GM23248 (cell line): Measurements from ENCODE around the gene DLG2. TPM values are rescaled to one million over a fixed set of nuclear protein-coding genes. Genes with fewer than 3 reads are reported as not detected.

Source experiments
- DNase-seq: peaks from one replicate; pipeline ENCODE4 v3.0.0-alpha.2; 2015
- H2AFZ ChIP-seq: fragments of 200-600 bp; sonication (generic); 2 replicates; pipeline ENCODE4 v1.6.1; 2016; ENCODE audit warnings: antibody characterized with exemption
- H3F3A ChIP-seq: fragments of 200-600 bp; sonication (generic); 2 replicates; pipeline ENCODE4 v1.6.1; 2016; ENCODE audit warnings: mild to moderate bottlenecking, antibody characterized with exemption, mixed run types; ENCODE audit not compliant: insufficient read depth
- H3K27ac ChIP-seq: fragments of 200-600 bp; sonication (generic); 2 replicates; pipeline ENCODE4 v1.5.1; 2016; ENCODE audit warnings: mild to moderate bottlenecking
- H3K27me3 ChIP-seq: fragments of 200-600 bp; sonication (generic); replicated peaks from 2 replicates; pipeline ENCODE4 v1.6.1; 2016; ENCODE audit warnings: mild to moderate bottlenecking; ENCODE audit not compliant: insufficient read depth
- H3K36me3 ChIP-seq: fragments of 200-600 bp; sonication (generic); 2 replicates; pipeline ENCODE4 v1.6.1; 2016; ENCODE audit warnings: low read depth, mild to moderate bottlenecking
- H3K4me1 ChIP-seq: fragments of 200-600 bp; sonication (generic); 2 replicates; pipeline ENCODE4 v1.6.1; 2016; ENCODE audit warnings: mild to moderate bottlenecking; ENCODE audit not compliant: insufficient read depth
- H3K4me2 ChIP-seq: fragments of 200-600 bp; sonication (generic); one replicate; pipeline ENCODE4 v1.6.1; 2016; ENCODE audit warnings: mild to moderate bottlenecking; ENCODE audit not compliant: unreplicated experiment
- H3K4me3 ChIP-seq: fragments of 200-600 bp; sonication (generic); 2 replicates; pipeline ENCODE4 v1.5.1; 2016; ENCODE audit warnings: mild to moderate bottlenecking
- H3K79me2 ChIP-seq: fragments of 200-600 bp; sonication (generic); 2 replicates; pipeline ENCODE4 v1.6.1; 2016; ENCODE audit warnings: mild to moderate bottlenecking; ENCODE audit not compliant: insufficient read depth
- H3K9ac ChIP-seq: fragments of 200-600 bp; sonication (generic); 2 replicates; pipeline ENCODE4 v1.6.1; 2016; ENCODE audit warnings: mild to moderate bottlenecking
- H3K9me2 ChIP-seq: fragments of 200-600 bp; sonication (generic); 2 replicates; pipeline ENCODE4 v1.6.1; 2016; ENCODE audit warnings: mixed run types, mild to moderate bottlenecking, moderate library complexity; ENCODE audit not compliant: insufficient read depth
- H3K9me3 ChIP-seq: fragments of 200-600 bp; sonication (generic); one replicate; pipeline ENCODE4 v1.6.1; 2017; ENCODE audit warnings: low read depth
- H4K20me1 ChIP-seq: fragments of 200-600 bp; sonication (generic); 2 replicates; pipeline ENCODE4 v1.6.0; 2016; ENCODE audit not compliant: insufficient read depth
- EZH2 ChIP-seq: fragments of 200-600 bp; sonication (generic); IDR thresholded peaks from 2 replicates; pipeline ENCODE4 v1.6.1; 2018; ENCODE audit warnings: antibody characterized with exemption, mild to moderate bottlenecking; ENCODE audit not compliant: insufficient read depth, poor library complexity, severe bottlenecking
- EZH2phosphoT487 ChIP-seq: fragments of 200-600 bp; sonication (generic); IDR thresholded peaks from 2 replicates; pipeline ENCODE4 v1.6.1; 2018; ENCODE audit warnings: antibody characterized with exemption, moderate library complexity, mild to moderate bottlenecking, low read depth; ENCODE audit not compliant: insufficient read depth
- WGBS, 2 experiments: methylation state at CpG; one replicate each; pipeline ENCODE4 v1.1.6; 2015 to 2017; ENCODE audit warnings: low lambda C conversion rate in 2 of 2, low coverage in 1 of 2; ENCODE audit errors: missing lambda C conversion rate in 2 of 2; 5-methylcytosine and 5-hydroxymethylcytosine counted together
- in situ Hi-C: fragments of 300-500 bp; cut with MboI; formaldehyde crosslinking; loops from 2 replicates; pipeline ENCODE4 v1.15.0; 2020
- polyA plus RNA-seq: library from polyadenylated mRNA; unstranded; fragments of >200 nt; fragmentation: Nextera tagmentation; extraction: Ambion mirVana; gene quantifications from 2 replicates; pipeline ENCODE4 v1.2.1, GENCODE V29; 2016
- total RNA-seq: library from RNA; depleted of rRNA; stranded (reverse); fragments of >200 nt; shearing (Covaris generic); gene quantifications from 2 replicates; pipeline ENCODE4 v1.2.3, GENCODE V29; 2014

The DLG2 gene
- total and polyA plus RNA-seq, 2 experiments from 2014 or later, result 1.1 to 1.7 TPM

DNA sequence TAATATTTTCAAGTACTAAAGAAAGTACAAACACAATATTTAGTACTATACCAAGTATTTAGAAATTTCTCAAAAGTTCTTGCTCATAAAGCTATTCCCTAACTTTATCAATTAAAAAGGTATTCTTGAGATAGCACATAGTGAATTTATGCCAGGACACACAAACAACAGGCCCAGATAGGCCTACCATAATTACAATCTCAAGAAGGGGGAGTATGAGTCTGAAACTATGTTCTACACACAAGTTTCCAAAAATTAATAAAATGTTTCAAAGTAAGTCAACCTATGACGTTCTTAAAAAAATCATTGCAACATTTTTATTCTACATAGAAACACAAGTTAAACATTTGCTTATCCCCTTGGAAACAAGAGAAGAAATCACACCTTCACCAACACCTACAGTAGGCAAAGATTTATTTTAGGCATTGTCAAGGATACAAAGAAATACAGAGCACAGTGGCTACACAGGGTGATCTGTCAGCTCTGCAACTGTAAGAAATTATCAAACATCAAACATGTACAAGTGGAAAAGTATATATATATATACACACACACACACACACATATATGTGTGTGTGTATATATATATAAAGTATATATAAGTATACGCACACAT, 1497.1 kb downstream of the DLG2 start:
- in situ Hi-C loops, result no loop called here
- TF ChIP-seq EZH2 (no peak), EZH2phosphoT487 (no peak)
- no peak overlapping the region for H3K4me3 ChIP-seq
- H3F3A ChIP-seq, result no peaks in the 10 kb centered on the region
- no peak overlapping the region for H2AFZ ChIP-seq
- H3K27me3 ChIP-seq, result no peaks in the 10 kb centered on the region
- H3K9ac ChIP-seq, result no peak overlapping the region
- H3K27ac ChIP-seq, result no peak overlapping the region
- no peaks in the 10 kb centered on the region for H3K9me2 ChIP-seq
- H4K20me1 ChIP-seq, result no peaks in the 10 kb centered on the region
- WGBS, 2 experiments, result 33 to 39% methylated on average over 2 of the region's 2 CpGs
- H3K4me1 ChIP-seq, result no peaks in the 10 kb centered on the region
- H3K4me2 ChIP-seq, result no peak overlapping the region
- no peaks in the 10 kb centered on the region for H3K79me2 ChIP-seq
- no peaks in the 10 kb centered on the region for H3K36me3 ChIP-seq
- H3K9me3 ChIP-seq, result no peaks in the 10 kb centered on the region
- DNase-seq, result no peak

DNA sequence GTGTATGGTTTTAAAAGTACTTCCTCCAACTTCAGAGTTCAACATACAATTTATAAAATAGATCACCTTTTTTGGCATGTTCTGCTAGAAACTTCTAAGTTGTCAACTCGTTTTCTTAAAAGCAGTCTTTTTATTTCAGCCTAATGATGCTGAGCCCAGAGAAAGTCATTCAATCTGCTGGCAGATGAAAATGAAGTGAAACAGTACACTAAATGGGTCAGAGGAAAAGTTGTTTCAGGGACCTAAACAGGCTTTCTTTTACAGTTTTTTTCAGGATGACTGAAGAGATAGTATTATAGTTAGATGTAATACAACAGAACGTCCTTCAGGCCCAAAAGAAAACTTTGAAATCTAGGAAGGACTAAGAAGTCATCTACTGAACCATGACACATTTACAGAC, 1498.3 kb downstream of the DLG2 start:
- Histone ChIP-seq H3K9ac (no peak overlapping the region), H3K9me2 (no peaks in the 10 kb centered on the region), H3K4me3 (no peak overlapping the region), H3F3A (no peaks in the 10 kb centered on the region), H3K36me3 (no peaks in the 10 kb centered on the region), H4K20me1 (no peaks in the 10 kb centered on the region), H3K4me1 (no peaks in the 10 kb centered on the region), H3K27me3 (no peaks in the 10 kb centered on the region), H3K4me2 (no peak overlapping the region), H2AFZ (no peak overlapping the region), H3K79me2 (no peaks in the 10 kb centered on the region), H3K27ac (no peak overlapping the region), H3K9me3 (no peaks in the 10 kb centered on the region)
- WGBS, 2 experiments, result 5 to 11% methylated on average over 2 of the region's 2 CpGs
- in situ Hi-C loops, result no loop called here
- no peak for DNase-seq
- TF ChIP-seq EZH2phosphoT487 (no peak), EZH2 (no peak)

DNA sequence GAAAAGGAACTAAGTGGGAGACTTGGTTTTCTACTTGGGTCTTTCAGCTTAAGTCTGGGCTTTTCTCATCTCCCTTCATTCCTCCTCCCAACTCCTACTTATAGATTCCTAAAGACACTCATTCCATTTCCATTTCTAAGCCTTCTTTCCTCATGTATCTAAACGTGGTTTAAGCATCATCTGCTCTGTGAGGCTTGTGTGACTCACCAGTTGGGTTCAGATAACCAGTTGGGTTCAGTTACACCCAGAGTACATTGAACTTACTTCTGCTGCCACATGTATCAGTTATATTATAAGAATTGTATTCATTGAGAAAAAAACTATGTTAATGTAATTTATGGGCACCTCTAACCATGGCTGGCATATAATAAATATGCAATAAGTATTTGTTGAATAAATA, 1509.8 kb downstream of the DLG2 start:
- WGBS, 2 experiments, result 0 to 4% methylated on average over 1 of the region's 1 CpG
- no peak overlapping the region for H3K27ac ChIP-seq
- H3K4me3 ChIP-seq, result no peak overlapping the region
- H3K79me2 ChIP-seq, result no peaks in the 10 kb centered on the region
- no peaks in the 10 kb centered on the region for H3F3A ChIP-seq
- H4K20me1 ChIP-seq, result no peaks in the 10 kb centered on the region
- peak; percentile 47 for DNase-seq
- no peaks in the 10 kb centered on the region; the same call in 1 of the 2 replicates for H3K36me3 ChIP-seq
- H3K9me3 ChIP-seq, result no peaks in the 10 kb centered on the region
- no peaks in the 10 kb centered on the region for H3K27me3 ChIP-seq
- H3K4me1 ChIP-seq, result no peaks in the 10 kb centered on the region
- no peak overlapping the region for H3K9ac ChIP-seq
- in situ Hi-C loops, result no loop called here
- no peak overlapping the region for H3K4me2 ChIP-seq
- no peak overlapping the region for H2AFZ ChIP-seq
- TF ChIP-seq EZH2phosphoT487 (no peak), EZH2 (no peak)
- no peaks in the 10 kb centered on the region for H3K9me2 ChIP-seq

DNA sequence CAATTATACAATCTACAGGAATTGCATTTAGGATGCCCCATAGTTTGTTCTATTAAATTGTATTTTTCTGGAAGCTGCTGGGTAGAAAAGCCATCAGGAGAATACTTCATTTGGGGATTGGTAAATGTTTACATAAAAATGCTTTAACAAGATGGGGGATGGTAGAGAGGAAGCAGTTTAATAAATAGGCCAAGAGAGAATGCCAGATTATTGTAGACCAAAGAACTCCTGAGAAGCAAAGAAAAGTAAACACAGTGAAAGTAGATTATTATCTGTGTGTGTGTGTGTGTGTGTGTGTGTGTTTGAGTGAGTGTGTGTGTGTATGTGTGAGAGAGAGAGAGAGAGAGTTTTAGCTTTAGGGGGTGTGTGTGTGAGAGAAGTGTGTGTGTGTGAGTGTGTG, 1520.6 kb downstream of the DLG2 start:
- H3K27ac ChIP-seq, result no peak overlapping the region
- no peak overlapping the region for H3K9ac ChIP-seq
- no peaks in the 10 kb centered on the region for H3F3A ChIP-seq
- in situ Hi-C loops, result no loop called here
- no peaks in the 10 kb centered on the region for H3K27me3 ChIP-seq
- H3K4me1 ChIP-seq, result no peaks in the 10 kb centered on the region
- H3K79me2 ChIP-seq, result no peaks in the 10 kb centered on the region
- H3K4me3 ChIP-seq, result no peak overlapping the region
- H3K36me3 ChIP-seq, result no peaks in the 10 kb centered on the region
- H2AFZ ChIP-seq, result no peak overlapping the region
- H4K20me1 ChIP-seq, result no peaks in the 10 kb centered on the region
- H3K9me3 ChIP-seq, result no peaks in the 10 kb centered on the region
- no peak overlapping the region for H3K4me2 ChIP-seq
- no peak for DNase-seq
- peaks cover 3% of the 10 kb centered on the region; the same call in 1 of the 2 replicates for H3K9me2 ChIP-seq
- TF ChIP-seq EZH2phosphoT487, result no peak
- no peak for TF ChIP-seq EZH2

DNA sequence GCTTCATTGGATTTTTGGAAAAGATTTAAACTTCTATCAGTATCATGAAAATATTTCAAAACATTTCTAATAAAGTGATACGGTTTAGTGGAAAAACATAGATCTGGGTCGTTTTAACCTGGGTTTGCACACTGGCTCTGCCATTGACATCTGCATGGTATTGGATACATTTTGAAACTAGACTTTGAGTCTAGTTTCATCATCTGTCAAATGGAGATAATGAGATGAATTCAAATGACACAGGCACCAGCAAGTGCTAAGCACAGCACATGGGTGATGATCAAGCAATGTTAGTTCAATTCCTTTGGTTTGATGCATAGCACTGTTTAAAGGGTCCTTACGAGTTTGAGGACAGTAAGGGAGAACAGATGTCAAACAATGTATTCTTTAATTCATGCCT, 1522.0 kb downstream of the DLG2 start:
- Histone ChIP-seq H4K20me1 (no peaks in the 10 kb centered on the region), H3K9me3 (no peaks in the 10 kb centered on the region), H3K9ac (no peak overlapping the region), H3F3A (no peaks in the 10 kb centered on the region), H3K27me3 (no peaks in the 10 kb centered on the region), H3K4me3 (no peak overlapping the region), H3K4me1 (no peaks in the 10 kb centered on the region), H3K36me3 (no peaks in the 10 kb centered on the region), H3K4me2 (no peak overlapping the region), H3K27ac (no peak overlapping the region), H3K79me2 (no peaks in the 10 kb centered on the region), H3K9me2 (no peaks in the 10 kb centered on the region), H2AFZ (no peak overlapping the region)
- no peak for DNase-seq
- TF ChIP-seq EZH2phosphoT487 (no peak), EZH2 (no peak)
- in situ Hi-C loops, result no loop called here
- 18 to 27% methylated on average over 3 of the region's 3 CpGs for WGBS, 2 experiments
